SK-N-SH treated with all-trans-retinoic acid at 6 μM for 48 hours (cell line): Measurements from ENCODE around the gene COPS7A.

ENCODE experiments used
- ATAC-seq: fragments of 200-7000 bp; cut with Tn5 transposase; 3 replicates; pipeline ENCODE4 v1.9.1; 2020; ENCODE audit warnings: mild to moderate bottlenecking, moderate library complexity
- ARNTL ChIP-seq: fragments of 450-650 bp; formaldehyde crosslinking; IDR thresholded peaks from 2 replicates; pipeline ENCODE4 v1.5.0; 2020; ENCODE audit warnings: low read depth, mild to moderate bottlenecking, moderate library complexity, borderline replicate concordance
- BACH2 ChIP-seq: fragments of 250-450 bp; sonication (Bioruptor Pico); IDR thresholded peaks from 2 replicates; pipeline ENCODE4 v1.9.0; 2021; ENCODE audit warnings: mild to moderate bottlenecking, borderline replicate concordance
- CREB5 ChIP-seq: fragments of 250-450 bp; sonication (Bioruptor Pico); IDR thresholded peaks from 2 replicates; pipeline ENCODE4 v1.5.1; 2020; ENCODE audit warnings: low read depth, mild to moderate bottlenecking, moderate library complexity
- CSDC2 ChIP-seq: fragments of 250-450 bp; sonication (Bioruptor Pico); IDR thresholded peaks from 2 replicates; pipeline ENCODE4 v1.5.0; 2020; ENCODE audit warnings: mild to moderate bottlenecking, moderate library complexity
- CSRNP3 ChIP-seq: fragments of 250-450 bp; sonication (Bioruptor Pico); IDR thresholded peaks from 2 replicates; pipeline ENCODE4 v1.5.1; 2021; ENCODE audit warnings: mild to moderate bottlenecking, moderate library complexity
- ESRRG ChIP-seq: fragments of 250-450 bp; sonication (Bioruptor Pico); IDR thresholded peaks from 2 replicates; pipeline ENCODE4 v1.6.1; 2021; ENCODE audit warnings: mild to moderate bottlenecking
- GLIS3 ChIP-seq: fragments of 250-450 bp; sonication (Bioruptor Pico); IDR thresholded peaks from 2 replicates; pipeline ENCODE4 v1.5.0; 2020; ENCODE audit warnings: mild to moderate bottlenecking, moderate library complexity
- ISL1 ChIP-seq: fragments of 250-450 bp; sonication (Bioruptor Pico); IDR thresholded peaks from 2 replicates; pipeline ENCODE4 v2.1.2; 2022; ENCODE audit warnings: mild to moderate bottlenecking, moderate library complexity
- PATZ1 ChIP-seq: fragments of 250-450 bp; sonication (Bioruptor Pico); IDR thresholded peaks from 2 replicates; pipeline ENCODE4 v1.8.0; 2020; ENCODE audit warnings: mild to moderate bottlenecking, moderate library complexity, borderline replicate concordance
- POU6F1 ChIP-seq: fragments of 250-450 bp; sonication (Bioruptor Pico); IDR thresholded peaks from 2 replicates; pipeline ENCODE4 v1.8.0; 2021; ENCODE audit warnings: low read depth, mild to moderate bottlenecking, moderate library complexity, borderline replicate concordance
- PPARA ChIP-seq: fragments of 250-450 bp; sonication (Bioruptor Pico); IDR thresholded peaks from 2 replicates; pipeline ENCODE4 v1.5.0; 2020; ENCODE audit warnings: mild to moderate bottlenecking, borderline replicate concordance
- RARB ChIP-seq: fragments of 250-450 bp; sonication (Bioruptor Pico); IDR thresholded peaks from 2 replicates; pipeline ENCODE4 v1.8.0; 2021; ENCODE audit warnings: mild to moderate bottlenecking, moderate library complexity
- SNAI2 ChIP-seq: fragments of 250-450 bp; sonication (Bioruptor Pico); IDR thresholded peaks from 2 replicates; pipeline ENCODE4 v1.5.0; 2020; ENCODE audit warnings: mild to moderate bottlenecking, moderate library complexity
- TCF4 ChIP-seq: fragments of 250-450 bp; sonication (Bioruptor Pico); IDR thresholded peaks from 2 replicates; pipeline ENCODE4 v1.8.0; 2021; ENCODE audit warnings: mild to moderate bottlenecking, moderate library complexity, borderline replicate concordance
- TOX ChIP-seq: fragments of 250-450 bp; sonication (Bioruptor Pico); IDR thresholded peaks from 2 replicates; pipeline ENCODE4 v1.8.0; 2021; ENCODE audit warnings: mild to moderate bottlenecking, moderate library complexity, borderline replicate concordance
- TSHZ2 ChIP-seq: fragments of 250-450 bp; sonication (Bioruptor Pico); IDR thresholded peaks from 2 replicates; pipeline ENCODE4 v1.5.0; 2020; ENCODE audit warnings: mild to moderate bottlenecking, moderate library complexity
- ZC3H10 ChIP-seq: fragments of 250-450 bp; sonication (Bioruptor Pico); IDR thresholded peaks from 2 replicates; pipeline ENCODE4 v1.5.1; 2021; ENCODE audit warnings: mild to moderate bottlenecking, moderate library complexity
- ZFP3 ChIP-seq: fragments of 250-450 bp; sonication (Bioruptor Pico); IDR thresholded peaks from 2 replicates; pipeline ENCODE4 v1.5.0; 2020; ENCODE audit warnings: mild to moderate bottlenecking, moderate library complexity
- ZFP30 ChIP-seq: fragments of 450-650 bp; formaldehyde crosslinking; IDR thresholded peaks from 2 replicates; pipeline ENCODE4 v1.5.0; 2022; ENCODE audit warnings: mild to moderate bottlenecking, moderate library complexity
- ZNF565 ChIP-seq: fragments of 450-650 bp; formaldehyde crosslinking; conservative IDR thresholded peaks from 2 replicates; pipeline ENCODE4 v1.5.0; 2020; ENCODE audit warnings: low read depth, mild to moderate bottlenecking, moderate library complexity
- ZNF70 ChIP-seq: fragments of 450-650 bp; formaldehyde crosslinking; IDR thresholded peaks from 2 replicates; pipeline ENCODE4 v1.5.0; 2020; ENCODE audit warnings: mild to moderate bottlenecking, moderate library complexity
- ZNF8 ChIP-seq: fragments of 450-650 bp; formaldehyde crosslinking; IDR thresholded peaks from 2 replicates; pipeline ENCODE4 v1.5.0; 2020; ENCODE audit warnings: mild to moderate bottlenecking, moderate library complexity

COPS7A gene

GRCh38 chr12:6692888-6693287 is 31.0 kb upstream of the COPS7A start:
- no peak for ATAC-seq
- TF ChIP-seq ZFP3 (CRISPR knock-in tag) (no peak), PATZ1 (CRISPR knock-in tag) (no peak), BACH2 (CRISPR knock-in tag) (no peak), TSHZ2 (CRISPR knock-in tag) (no peak), ISL1 (CRISPR knock-in tag) (no peak), ESRRG (CRISPR knock-in tag) (no peak), ZNF70 (CRISPR knock-in tag) (no peak), ZNF8 (CRISPR knock-in tag) (no peak), POU6F1 (no peak), ZC3H10 (CRISPR knock-in tag) (no peak), PPARA (CRISPR knock-in tag) (no peak), ZFP30 (CRISPR knock-in tag) (no peak), RARB (CRISPR knock-in tag) (no peak), TCF4 (no peak), SNAI2 (CRISPR knock-in tag) (no peak), ARNTL (CRISPR knock-in tag) (no peak)

- no peak for TF ChIP-seq TOX (CRISPR knock-in tag)
- TF ChIP-seq ARNTL (CRISPR knock-in tag): no peak
- TF ChIP-seq ZNF70 (CRISPR knock-in tag): no peak
- TF ChIP-seq RARB (CRISPR knock-in tag): no peak
- TF ChIP-seq BACH2 (CRISPR knock-in tag): no peak
- no peak for TF ChIP-seq CSDC2 (CRISPR knock-in tag)
- no peak for TF ChIP-seq ZNF565
- TF ChIP-seq SNAI2 (CRISPR knock-in tag): no peak
- no peak for TF ChIP-seq ZC3H10 (CRISPR knock-in tag)
- TF ChIP-seq CSRNP3 (CRISPR knock-in tag): no peak
- no peak for TF ChIP-seq GLIS3 (CRISPR knock-in tag)
- TF ChIP-seq TCF4: no peak
- TF ChIP-seq POU6F1: no peak
- TF ChIP-seq, all 23 proteins: peak for 0
- ATAC-seq: no peak
These were observed 30.0 kb upstream of the COPS7A start for GRCh38 chr12:6693832-6694355.

GRCh38 chr12:6694701-6695100 is 29.1 kb upstream of the COPS7A start:
- ATAC-seq: no peak
- no peak for TF ChIP-seq PPARA (CRISPR knock-in tag)
- TF ChIP-seq CSRNP3 (CRISPR knock-in tag): no peak
- no peak for TF ChIP-seq CREB5 (CRISPR knock-in tag)
- TF ChIP-seq GLIS3 (CRISPR knock-in tag): no peak
- no peak for TF ChIP-seq ESRRG (CRISPR knock-in tag)
- TF ChIP-seq ZFP30 (CRISPR knock-in tag): no peak
- no peak for TF ChIP-seq BACH2 (CRISPR knock-in tag)
- TF ChIP-seq ZNF565: no peak
- no peak for TF ChIP-seq TSHZ2 (CRISPR knock-in tag)
